AG09319 (cell line): ENCODE measurements around the gene SYNGR1.

Experiments
- DNase-seq: peaks from one replicate; pipeline ENCODE4 v3.0.0-alpha.2; 2010; ENCODE audit warnings: low read depth; ENCODE audit errors: extremely low read depth
- CTCF ChIP-seq: IDR thresholded peaks from 2 replicates; pipeline ENCODE4 v1.5.1; 2011; ENCODE audit warnings: low read depth, mild to moderate bottlenecking, inconsistent platforms, low read length, moderate library complexity

SYNGR1 gene

GRCh38 chr22:39414886-39415285 lies 65.1 kb downstream of the SYNGR1 start:
- TF ChIP-seq CTCF = no peak
- no peak for DNase-seq

- DNase-seq = no peak
- no peak for TF ChIP-seq CTCF
Measured at GRCh38 chr22:39415506-39415905, 65.7 kb downstream of the SYNGR1 start.

GRCh38 chr22:39416319-39416718 lies 66.5 kb downstream of the SYNGR1 start:
- no peak for TF ChIP-seq CTCF
- no peak for DNase-seq

GRCh38 chr22:39417641-39418040 lies 67.8 kb downstream of the SYNGR1 start:
- TF ChIP-seq CTCF = no peak
- no peak for DNase-seq

GRCh38 chr22:39418696-39419095 lies 68.9 kb downstream of the SYNGR1 start:
- DNase-seq = no peak
- no peak for TF ChIP-seq CTCF

- DNase-seq = no peak
- no peak for TF ChIP-seq CTCF
Measured at GRCh38 chr22:39419096-39419495, 69.3 kb downstream of the SYNGR1 start.

- TF ChIP-seq CTCF = no peak
- DNase-seq = no peak
Measured at GRCh38 chr22:39419911-39420310, 70.1 kb downstream of the SYNGR1 start.

GRCh38 chr22:39421691-39422090 lies 71.9 kb downstream of the SYNGR1 start:
- DNase-seq = no peak
- TF ChIP-seq CTCF = no peak
